ENCODE measurements around the gene DMGDH. TPM values are rescaled to one million over a fixed set of nuclear protein-coding genes. Genes with fewer than 3 reads are reported as not detected.

Gene DMGDH
- 0.37 TPM in 1 of 2 replicates, not detected in the other for total RNA-seq (2021)
- long read RNA-seq, result 0 reads

- H3K4ac ChIP-seq (ENCODE audit: low read depth, low read length), result no peak within 1 kb of the TSS
- H3K9me3 Mint-ChIP-seq, result peaks cover 0 to 10% of the 10 kb centered on the region in 2 experiments; a peak in 3 of 5 replicates
- no peak within 1 kb of the TSS for H3K27ac ChIP-seq (ENCODE audit: insufficient read length, low read depth, low read length)
- H3K14ac ChIP-seq (ENCODE audit: insufficient read depth, low read length), result no peak within 1 kb of the TSS
- no peak within 1 kb of the TSS for H4K8ac ChIP-seq (replicated peaks; ENCODE audit: insufficient read length, low read depth, low read length)
- no peaks in the 10 kb centered on the region for H3K23me2 ChIP-seq (ENCODE audit: insufficient read length, low read depth, low read length, poor library complexity, severe bottlenecking)
- WGBS (ENCODE audit: extremely low coverage, insufficient read length, low lambda C conversion rate), result no CpG with 5 or more reads among the region's 79 CpGs
- no peak for TF ChIP-seq CTCF (conservative IDR thresholded peaks at IDR 0.05)
- H4K5ac ChIP-seq (ENCODE audit: insufficient read length, low read depth, low read length), result no peak within 1 kb of the TSS
- H2BK15ac ChIP-seq (ENCODE audit: low read depth, low read length), result no peak within 1 kb of the TSS
- H3K4me3 Mint-ChIP-seq, result no peak within 1 kb of the TSS
- peaks cover 0 to 7% of the 10 kb centered on the region in 2 experiments; a peak in 1 of 4 replicates for H3K4me1 Mint-ChIP-seq
- H3K27me3 Mint-ChIP-seq (ENCODE audit: low read depth), result peaks cover 3% of the 10 kb centered on the region; the same call in 1 of the 2 replicates
- no peak within 1 kb of the TSS for H3T11ph ChIP-seq (ENCODE audit: low read length)
- H3K9me3 ChIP-seq (ENCODE audit: control insufficient read depth, low read depth, low read length), result no peaks in the 10 kb centered on the region
- H3K9ac ChIP-seq (ENCODE audit: extremely low read depth, insufficient read length, low read length), result no peak within 1 kb of the TSS
- H4K20me1 ChIP-seq (ENCODE audit: control insufficient read depth, insufficient read depth, insufficient read length), result no peaks in the 10 kb centered on the region
- H3K79me2 ChIP-seq (ENCODE audit: insufficient read depth, low read length), result no peaks in the 10 kb centered on the region
- H3K36me3 Mint-ChIP-seq (ENCODE audit: insufficient read depth in 1 of 3, low read depth in 3 of 3), result peaks cover 0 to 4% (median 4%) of the 10 kb centered on the region in 3 experiments; a peak in 2 of 7 replicates
- H3K18ac ChIP-seq (ENCODE audit: insufficient read length, low read depth, low read length), result no peak within 1 kb of the TSS
- no peak within 1 kb of the TSS for H2BK12ac ChIP-seq (ENCODE audit: insufficient read length, low read depth, low read length)
- no peak within 1 kb of the TSS for H2AFZ ChIP-seq (ENCODE audit: low read length)
- no peak within 1 kb of the TSS for H2BK5ac ChIP-seq (ENCODE audit: insufficient read length, low read length)
- no peak within 1 kb of the TSS for H3K23ac ChIP-seq (ENCODE audit: insufficient read length, low read depth, low read length)
- H4K91ac ChIP-seq (ENCODE audit: insufficient read length, low read depth, low read length), result no peak within 1 kb of the TSS
- DNase-seq, result peak; percentile 37
- no peaks in the 10 kb centered on the region for H3K4me1 ChIP-seq (ENCODE audit: insufficient read depth, low read length)
- no peak within 1 kb of the TSS for H2AK5ac ChIP-seq (ENCODE audit: insufficient read length, low read length)
- no peaks in the 10 kb centered on the region for H3K27me3 ChIP-seq (ENCODE audit: insufficient read depth, low read length)
- H3K27ac Mint-ChIP-seq, result no peak within 1 kb of the TSS
- H3K4me2 ChIP-seq (ENCODE audit: insufficient read depth, insufficient read length, low read length), result no peak within 1 kb of the TSS
- H2BK20ac ChIP-seq (ENCODE audit: low read depth, low read length, poor library complexity, severe bottlenecking), result no peak within 1 kb of the TSS
- no peaks in the 10 kb centered on the region for H3K79me1 ChIP-seq (ENCODE audit: insufficient read depth, low read depth, low read length, poor library complexity, severe bottlenecking)
- H3K56ac ChIP-seq (ENCODE audit: insufficient read length, low read depth, low read length), result no peak within 1 kb of the TSS
- H2BK120ac ChIP-seq (ENCODE audit: low read depth, low read length, poor library complexity, severe bottlenecking), result no peak within 1 kb of the TSS
Measured at GRCh38 chr5:79069488-79070349, at the start of gene DMGDH, which contains the start of gene BHMT2. DMGDH (minus strand) TSS chr5:79069674; CDS start chr5:79069620, 54 bp downstream. BHMT2 (plus strand) TSS chr5:79069767; CDS start chr5:79069783, 16 bp downstream.

Measured in H9 (cell line).